Bone marrow (tissue), 2 donors: ENCODE results near the gene MKRN3.
"Not testable (repeated sequence)": the region's sequence is repeated elsewhere in the genome, so short reads cannot be mapped to it uniquely, and the experiment has no call there.

Source experiments
- DNase-seq, 2 donors: peaks; one replicate each; lab custom pipeline; 2025; lab: John Stamatoyannopoulos, UW

MKRN3 gene

DNA sequence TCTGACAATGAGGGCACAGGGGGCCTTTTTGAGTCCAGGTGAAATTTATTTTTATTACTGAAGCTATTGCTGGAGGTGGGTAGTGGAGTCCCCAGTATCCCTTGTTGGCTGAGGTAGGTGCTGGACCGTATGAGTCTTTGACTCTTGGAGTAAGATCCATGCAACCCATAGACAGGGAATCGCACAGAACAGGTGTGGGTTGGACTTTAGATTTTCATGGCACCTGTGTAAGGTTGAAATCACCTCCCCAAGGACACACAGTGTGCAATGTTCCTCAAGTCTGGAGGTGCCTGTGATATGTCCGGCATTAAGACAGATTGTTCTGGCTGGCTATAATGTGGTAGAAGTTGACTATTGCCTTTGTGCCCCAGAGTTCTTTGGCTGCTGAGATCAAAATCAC lies 23.5 kb downstream of the MKRN3 start:
- no peak for DNase-seq

- DNase-seq: no peak
Measured at GRCh38 chr15:23594252-23594770, 28.8 kb downstream of the MKRN3 start.

DNA sequence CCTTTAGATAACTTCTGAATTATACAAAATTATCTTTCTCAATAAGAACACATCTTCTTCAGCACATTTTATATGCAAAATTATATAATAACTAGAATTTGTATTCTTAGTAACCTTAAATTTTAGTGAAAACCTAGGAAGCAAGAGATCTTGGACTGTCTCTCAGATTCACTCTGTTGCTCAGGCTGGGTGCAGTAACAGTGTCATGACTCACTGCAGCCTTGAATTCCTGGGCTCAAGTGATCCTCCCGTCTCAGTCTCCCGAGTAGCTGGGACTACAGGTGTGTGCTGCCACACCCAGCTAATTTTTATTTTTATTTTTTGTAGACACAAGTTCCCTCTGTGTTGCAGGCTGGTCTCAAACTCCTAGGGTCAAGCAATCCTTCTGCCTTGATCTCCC lies 29.9 kb downstream of the MKRN3 start:
- no peak for DNase-seq

- DNase-seq: no peak
Measured at GRCh38 chr15:23596736-23597135, 31.3 kb downstream of the MKRN3 start.

DNA sequence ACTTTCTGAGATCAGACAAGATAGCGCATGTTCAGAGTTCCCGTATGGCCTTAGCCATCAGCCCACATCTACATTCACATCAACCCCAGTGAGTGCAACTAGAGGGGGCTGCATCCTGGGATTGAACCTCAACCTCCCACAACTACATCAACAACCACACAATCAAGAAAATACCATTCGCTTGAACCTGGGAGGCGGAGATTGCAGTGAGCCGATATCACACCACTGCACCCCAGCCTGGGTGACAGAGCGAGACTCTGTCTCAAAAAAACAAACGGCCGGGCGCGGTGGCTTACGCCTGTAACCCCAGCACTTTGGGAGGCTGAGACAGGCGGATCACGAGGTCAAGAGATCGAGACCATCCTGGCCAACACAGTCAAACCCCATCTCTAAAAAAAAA lies 31.8 kb downstream of the MKRN3 start:
- DNase-seq: not testable (repeated sequence)

GRCh38 chr15:23599053-23599452 lies 33.6 kb downstream of the MKRN3 start:
- DNase-seq: no peak

DNA sequence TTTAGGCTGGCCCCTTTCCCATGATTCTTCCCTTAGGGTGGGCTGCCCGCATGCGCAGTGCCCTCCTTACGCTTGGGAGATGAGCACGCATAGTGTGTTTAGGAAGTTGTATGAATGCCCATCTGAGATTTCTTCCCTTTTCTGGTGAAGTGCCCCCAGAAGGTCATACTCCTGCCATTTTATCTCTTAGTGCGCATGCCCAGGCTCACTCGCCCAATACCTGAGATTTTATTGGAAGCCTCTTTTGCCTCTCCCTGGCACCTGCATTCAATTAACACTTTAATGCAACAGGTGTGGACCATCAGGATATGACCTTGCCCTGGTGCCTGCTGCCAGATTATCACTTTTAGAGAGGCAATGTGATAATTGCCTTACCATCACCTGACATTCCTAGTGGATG lies 36.6 kb downstream of the MKRN3 start:
- no peak for DNase-seq

GRCh38 chr15:23606226-23606625 lies 40.8 kb downstream of the MKRN3 start:
- no peak for DNase-seq

- DNase-seq: no peak
Measured at GRCh38 chr15:23616536-23616935, 51.1 kb downstream of the MKRN3 start.
